Dermis blood vessel endothelial cell (primary cell): ENCODE measurements around the gene GPATCH8. TPM values are rescaled to one million over a fixed set of nuclear protein-coding genes. Genes with fewer than 3 reads are reported as not detected.
"Not testable (repeated sequence)": the region's sequence is repeated elsewhere in the genome, so short reads cannot be mapped to it uniquely, and the experiment has no call there.

Source experiments
- DNase-seq: peaks from one replicate; pipeline ENCODE4 v3.0.0; 2010
- total RNA-seq: library from RNA; depleted of rRNA; stranded (reverse); fragments of >200 nt; gene quantifications from 2 replicates; pipeline ENCODE4 v1.2.3, GENCODE V29; 2014

GPATCH8 gene
- total RNA-seq, 1 donor from 2014 or later: 17.0 TPM

GRCh38 chr17:44527102-44527501, 23.9 kb upstream of the GPATCH8 start:
- DNase-seq: no peak

- DNase-seq: no peak
Measured at GRCh38 chr17:44523672-44523972, 20.4 kb upstream of the GPATCH8 start.

GRCh38 chr17:44522883-44523671, 19.9 kb upstream of the GPATCH8 start:
- peak; percentile 84 for DNase-seq

DNA sequence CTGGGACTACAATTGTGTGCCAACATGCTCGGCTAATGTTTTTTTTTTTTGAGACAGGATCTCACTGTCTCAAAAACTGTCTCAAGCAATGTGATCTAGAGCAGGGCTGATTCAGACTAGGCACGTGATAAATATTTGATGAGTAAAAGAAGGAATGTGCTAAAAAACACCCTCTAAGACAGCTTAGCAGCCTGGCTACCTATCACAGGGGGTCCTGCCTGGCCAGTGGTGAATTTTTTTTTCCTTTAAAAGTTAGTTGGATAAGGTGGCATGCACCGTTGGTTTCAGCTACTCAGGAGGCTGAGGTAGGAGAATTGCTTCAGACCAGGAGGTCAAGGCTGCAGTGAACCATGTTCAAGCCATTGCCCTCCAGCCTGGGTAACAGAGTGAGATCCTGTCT, 14.8 kb upstream of the GPATCH8 start:
- DNase-seq: no peak

GRCh38 chr17:44511241-44512134, 8.3 kb upstream of the GPATCH8 start:
- DNase-seq: not testable (repeated sequence)

- DNase-seq: not testable (repeated sequence)
Measured at GRCh38 chr17:44506939-44507604, 3.9 kb upstream of the GPATCH8 start.

DNA sequence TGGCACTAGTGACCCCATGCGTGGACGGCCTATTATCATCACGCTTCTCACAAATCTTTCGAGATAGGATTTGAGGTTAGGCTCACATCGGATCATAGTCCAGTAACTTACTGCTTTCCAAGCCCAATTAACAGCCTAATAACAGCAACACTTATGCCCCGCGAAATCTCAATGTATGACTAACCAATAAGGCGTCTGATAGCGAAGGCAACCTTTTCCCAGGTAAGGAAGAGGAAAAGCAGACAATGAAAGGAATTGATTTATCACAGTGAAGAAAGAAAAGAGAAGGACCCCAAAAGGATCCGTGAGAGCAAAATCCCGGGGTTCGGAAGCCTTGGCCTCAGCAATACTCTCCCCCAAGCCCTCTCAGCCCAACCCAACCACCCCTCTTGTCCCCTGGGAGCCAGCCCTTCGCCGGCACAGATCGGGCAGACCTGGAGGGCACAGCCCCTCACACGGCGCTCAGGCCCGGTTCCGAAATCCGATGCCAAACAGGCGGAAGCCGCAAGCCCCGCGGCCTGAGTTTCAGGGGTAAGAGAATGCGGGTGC, 534 bp downstream of the GPATCH8 start:
- DNase-seq: peak; percentile 48

DNA sequence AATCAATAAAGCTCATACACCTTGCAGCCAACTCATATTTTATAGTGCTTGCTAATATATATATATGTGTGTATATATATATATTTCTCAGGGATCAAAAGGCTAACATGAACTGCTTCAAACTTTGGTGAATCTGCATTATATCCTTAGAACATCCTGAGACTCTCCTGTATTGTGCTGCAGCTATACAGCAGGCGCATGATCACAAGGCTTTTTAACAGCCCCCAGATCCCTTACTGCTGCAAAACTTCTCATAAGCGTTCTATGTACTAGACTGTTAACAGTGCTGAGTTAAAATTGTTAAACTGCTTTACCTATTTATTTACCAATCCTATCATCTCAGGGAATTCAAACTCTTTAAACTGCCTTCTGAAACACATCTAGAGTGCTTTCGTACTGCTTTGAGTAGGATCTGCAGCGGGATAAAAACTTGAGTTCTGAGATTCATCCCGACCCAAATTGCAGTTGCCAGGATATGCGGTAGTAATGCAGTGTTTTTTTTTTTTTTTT, 1.3 kb downstream of the GPATCH8 start:
- peak; percentile 23 for DNase-seq

GRCh38 chr17:44499722-44500121, 3.5 kb downstream of the GPATCH8 start:
- DNase-seq: no peak

DNA sequence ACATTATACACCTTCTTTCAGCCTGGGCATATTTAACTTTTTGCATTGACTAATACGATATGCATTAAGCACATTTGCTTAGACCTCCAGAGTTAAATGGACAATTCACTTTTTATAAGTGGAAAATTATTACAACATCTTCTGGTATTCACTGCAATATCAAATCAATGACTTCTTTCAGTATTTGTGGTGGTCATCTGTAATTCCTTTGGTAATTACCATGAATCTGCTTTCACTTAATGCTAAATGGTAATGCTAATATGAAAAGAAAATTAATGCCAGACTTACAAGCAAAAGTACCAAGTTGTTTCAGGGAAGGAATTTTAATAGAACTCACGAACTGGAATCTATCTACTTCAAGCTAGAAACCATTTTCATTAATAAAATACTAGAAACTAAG, 6.4 kb downstream of the GPATCH8 start:
- DNase-seq: no peak

GRCh38 chr17:44493339-44493738, 9.9 kb downstream of the GPATCH8 start:
- DNase-seq: no peak

GRCh38 chr17:44492706-44493272, 10.4 kb downstream of the GPATCH8 start:
- no peak for DNase-seq

GRCh38 chr17:44489581-44489980, 13.6 kb downstream of the GPATCH8 start:
- no peak for DNase-seq

- DNase-seq: no peak
Measured at GRCh38 chr17:44487170-44487569, 16.0 kb downstream of the GPATCH8 start.

- DNase-seq: no peak
Measured at GRCh38 chr17:44473367-44473766, 29.8 kb downstream of the GPATCH8 start.

- DNase-seq: no peak
Measured at GRCh38 chr17:44469676-44470075, 33.5 kb downstream of the GPATCH8 start.

DNA sequence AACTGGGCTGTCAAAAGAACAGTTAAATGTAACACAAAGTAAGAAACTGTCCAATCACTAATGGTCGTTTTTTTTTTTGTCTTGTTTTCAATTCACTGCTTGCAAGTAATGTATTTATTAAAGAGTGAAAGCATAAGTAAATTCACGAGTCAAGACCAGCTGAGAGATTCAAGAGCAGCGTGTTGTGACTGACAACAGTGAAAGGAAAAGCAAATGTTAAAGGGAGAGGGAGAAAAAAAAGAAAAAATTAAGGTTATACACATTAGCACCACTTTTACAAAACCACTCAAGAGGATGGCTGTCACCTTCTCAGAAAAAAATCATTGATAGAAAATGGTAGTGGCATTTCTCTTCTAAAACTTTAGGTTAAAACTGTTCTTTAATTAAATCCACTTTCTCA, 36.1 kb downstream of the GPATCH8 start:
- no peak for DNase-seq

DNA sequence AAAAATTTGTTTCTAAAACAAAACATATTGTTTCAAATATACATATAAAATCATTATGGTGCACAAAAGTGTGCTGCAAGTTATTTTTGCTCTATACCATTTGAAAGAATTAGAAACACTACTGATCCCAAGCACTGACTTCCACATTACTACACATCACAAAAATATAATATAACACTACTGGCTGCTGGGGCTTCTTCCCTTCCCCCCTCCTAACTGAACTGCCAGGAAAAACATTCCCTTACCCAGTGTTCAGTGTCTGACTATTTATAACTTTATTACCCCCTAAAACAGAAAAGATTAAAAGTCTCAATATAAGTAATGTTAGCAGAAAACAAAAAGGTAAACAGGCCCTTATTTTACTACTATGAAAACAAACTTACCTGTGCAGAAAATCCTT, 36.9 kb downstream of the GPATCH8 start:
- no peak for DNase-seq

GRCh38 chr17:44465897-44466296, 37.3 kb downstream of the GPATCH8 start:
- no peak for DNase-seq

DNA sequence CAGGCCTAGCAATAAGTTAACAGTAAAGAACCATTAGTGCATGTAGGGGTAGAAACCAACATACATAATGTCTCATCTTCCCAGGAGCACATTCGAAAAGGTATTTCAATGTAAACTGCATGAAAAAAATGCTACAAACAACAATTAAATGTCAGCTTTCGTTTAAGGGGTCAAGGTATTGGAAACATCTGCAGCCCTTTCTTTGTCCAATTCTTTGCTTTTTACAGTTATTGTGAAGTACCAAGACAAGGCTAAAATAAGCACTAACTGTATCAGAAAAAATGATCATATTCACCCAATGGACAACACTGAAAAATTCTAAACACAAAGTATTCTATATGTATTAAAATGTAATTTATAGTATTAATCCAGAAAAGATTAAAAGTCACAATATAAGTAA, 37.9 kb downstream of the GPATCH8 start:
- no peak for DNase-seq

DNA sequence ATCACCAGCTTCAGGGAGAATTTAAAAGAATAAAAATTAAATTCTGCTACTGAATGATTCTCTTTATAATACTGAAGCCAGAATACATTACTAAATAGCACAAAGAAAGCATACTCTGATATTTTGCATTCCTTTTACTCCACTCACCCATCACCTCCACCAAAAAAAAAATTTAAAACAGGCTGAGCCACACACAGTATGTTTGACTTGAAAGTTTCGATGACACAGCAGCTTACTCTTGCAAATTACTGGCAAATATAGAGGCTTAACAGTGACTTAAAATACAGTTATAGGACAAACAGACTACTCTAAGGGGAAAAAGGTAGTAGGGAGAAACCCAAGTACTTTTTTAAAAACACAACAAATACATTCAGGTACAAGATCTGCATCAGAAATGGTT, 39.2 kb downstream of the GPATCH8 start:
- no peak for DNase-seq

DNA sequence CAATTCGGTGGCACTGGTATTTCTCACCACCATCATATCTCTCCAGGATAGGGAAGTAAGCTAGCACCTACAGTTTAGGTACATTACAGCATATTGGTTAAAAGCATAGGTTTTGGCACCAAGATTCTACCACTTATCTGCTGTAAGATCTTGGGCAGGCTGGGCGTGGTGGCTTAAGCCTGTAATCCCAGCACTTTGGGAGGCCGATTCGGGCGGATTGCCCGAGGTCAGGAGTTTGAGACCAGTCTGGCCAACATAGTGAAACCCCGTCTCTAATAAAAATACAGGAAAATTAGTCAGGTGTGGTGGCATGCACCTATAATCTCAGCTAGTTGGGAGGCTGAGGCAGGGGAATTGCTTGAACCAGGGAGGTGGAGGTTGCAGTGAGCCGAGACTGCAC, 51.4 kb downstream of the GPATCH8 start:
- no peak for DNase-seq
